ENCODE results near the gene XAGE1B.
"Not testable (repeated sequence)": the region's sequence is repeated elsewhere in the genome, so short reads cannot be mapped to it uniquely, and the experiment has no call there.

Gene XAGE1B, protein sequence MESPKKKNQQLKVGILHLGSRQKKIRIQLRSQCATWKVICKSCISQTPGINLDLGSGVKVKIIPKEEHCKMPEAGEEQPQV

DNA sequence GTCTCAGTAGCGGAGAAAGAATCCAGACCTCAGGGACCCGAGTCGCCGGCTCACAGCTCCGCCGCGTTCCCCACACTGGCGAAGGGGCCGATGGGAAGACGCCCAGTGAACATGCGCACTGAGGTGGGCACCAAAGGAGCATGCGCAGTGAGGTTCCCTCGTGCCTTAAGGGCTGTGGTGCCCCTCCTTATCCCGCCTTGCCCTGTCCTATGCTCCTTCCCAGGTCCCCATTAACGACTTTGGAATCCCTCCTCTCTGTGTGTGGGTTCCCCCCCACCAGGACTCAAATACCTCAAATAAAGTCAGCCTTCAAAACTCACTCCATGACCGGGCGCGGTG is at the start of gene XAGE1B:
TSS of gene XAGE1B (minus strand) at position 77 of the 339 bp plus-strand sequence. CDS start 1,536 bp downstream, outside the sequence.
- DNase-seq, result not testable (repeated sequence)

DNA sequence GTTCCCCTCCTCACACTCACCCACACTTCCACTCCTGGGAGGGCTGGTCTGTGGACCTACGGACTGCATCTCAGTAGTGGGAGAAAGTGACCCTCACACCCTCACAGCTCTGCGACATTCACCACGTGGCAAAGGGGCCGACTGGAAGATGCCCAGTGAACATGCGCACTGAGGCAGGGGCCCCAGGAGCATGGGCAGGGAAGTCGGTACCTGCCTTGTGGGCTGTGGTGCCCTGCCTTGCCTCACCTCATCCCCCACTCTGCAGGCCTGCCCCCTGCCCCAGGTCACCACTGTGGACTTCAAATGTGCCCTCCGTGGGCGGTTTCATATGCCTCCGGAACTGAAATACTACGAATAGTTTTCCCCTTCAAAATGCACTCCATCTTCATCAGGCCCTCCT is 46.2 kb upstream of the XAGE1B start:
- DNase-seq, result no peak

DNA sequence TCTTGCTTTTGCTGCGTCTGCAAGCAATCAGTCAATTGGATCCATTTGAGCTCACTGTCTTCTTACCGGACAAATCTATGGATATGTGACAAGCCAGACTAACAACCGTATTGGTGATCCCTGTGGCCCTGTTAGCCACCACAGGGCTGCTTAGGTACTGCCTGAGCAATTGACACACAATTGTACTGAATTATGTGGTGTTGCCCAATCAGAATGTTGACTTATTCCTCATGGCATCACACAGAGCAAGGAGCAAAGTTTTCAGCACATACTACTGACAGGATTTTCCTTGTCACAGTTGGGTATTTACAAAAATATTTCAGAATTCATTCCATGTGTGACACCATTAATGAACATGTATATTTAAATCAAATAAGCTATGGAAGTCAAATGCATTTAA is 41.3 kb upstream of the XAGE1B start:
- no peak for DNase-seq

DNA sequence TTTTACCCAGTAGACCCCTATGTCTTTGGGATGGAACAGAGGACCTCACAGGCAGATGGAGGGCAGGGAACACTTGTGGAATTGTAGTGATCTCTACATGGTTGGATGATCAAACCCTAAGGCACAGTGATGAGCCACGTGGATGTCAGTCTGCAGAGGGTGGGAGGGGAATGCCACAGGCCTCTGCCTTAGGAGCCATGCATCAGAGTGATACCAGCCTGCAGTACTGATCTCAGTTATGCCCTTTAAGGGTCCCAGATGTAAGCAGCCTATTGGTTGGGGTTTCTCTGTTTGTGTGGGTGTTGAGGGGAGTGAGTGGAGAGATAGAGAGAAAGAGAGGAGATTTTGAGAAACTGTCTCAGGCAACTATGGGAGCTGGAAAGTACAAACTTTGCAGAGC is 39.9 kb upstream of the XAGE1B start:
- DNase-seq, result no peak

DNA sequence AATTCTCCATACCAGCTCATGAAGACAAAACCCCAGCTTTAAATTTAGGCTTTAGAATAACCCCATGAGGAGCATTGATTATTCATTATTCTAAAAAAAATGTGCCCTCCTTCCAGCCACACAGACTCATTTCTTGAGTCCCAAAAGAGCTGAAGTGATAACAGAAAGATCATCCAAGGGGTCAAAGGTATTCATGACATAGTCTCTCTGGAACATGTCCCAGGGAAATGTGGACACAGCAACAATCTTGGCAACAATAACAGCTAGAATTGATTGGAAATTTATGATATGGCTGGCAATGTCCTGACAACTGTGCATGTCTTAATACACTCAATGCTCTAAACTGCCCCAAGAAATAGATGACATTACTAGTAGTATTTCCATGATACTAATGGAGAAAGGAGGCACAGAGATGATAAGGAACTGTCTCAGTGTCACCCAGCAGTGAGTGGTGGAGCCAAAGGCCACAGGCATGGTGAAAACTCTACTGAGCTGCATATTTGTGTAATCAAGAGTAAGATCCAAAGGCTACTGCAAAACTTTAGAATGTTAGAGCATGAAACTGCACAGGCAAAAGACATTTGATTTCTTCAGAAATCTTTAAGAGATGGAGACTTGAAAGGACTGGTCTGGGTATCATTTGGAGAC is 37.3 kb upstream of the XAGE1B start:
- DNase-seq, result no peak

DNA sequence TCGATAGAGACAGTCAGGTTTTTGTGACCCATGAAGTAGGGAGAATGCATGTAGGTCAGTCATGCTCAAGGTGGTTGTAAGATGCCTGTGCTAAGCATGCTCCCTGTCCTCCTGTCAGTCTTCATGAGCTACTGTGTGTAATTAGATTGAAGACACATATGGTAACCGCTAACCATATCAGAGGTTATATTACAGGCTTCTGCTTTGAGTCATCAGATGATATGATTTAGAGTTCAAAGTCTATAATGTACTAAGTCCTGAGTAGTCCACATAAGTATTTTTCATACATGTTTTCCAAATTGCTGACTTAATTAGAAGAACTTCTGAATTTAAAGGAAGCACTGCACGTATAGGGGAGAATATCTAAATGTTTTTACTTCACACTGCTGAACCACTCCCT is 31.9 kb upstream of the XAGE1B start:
- DNase-seq, result not testable (repeated sequence)

DNA sequence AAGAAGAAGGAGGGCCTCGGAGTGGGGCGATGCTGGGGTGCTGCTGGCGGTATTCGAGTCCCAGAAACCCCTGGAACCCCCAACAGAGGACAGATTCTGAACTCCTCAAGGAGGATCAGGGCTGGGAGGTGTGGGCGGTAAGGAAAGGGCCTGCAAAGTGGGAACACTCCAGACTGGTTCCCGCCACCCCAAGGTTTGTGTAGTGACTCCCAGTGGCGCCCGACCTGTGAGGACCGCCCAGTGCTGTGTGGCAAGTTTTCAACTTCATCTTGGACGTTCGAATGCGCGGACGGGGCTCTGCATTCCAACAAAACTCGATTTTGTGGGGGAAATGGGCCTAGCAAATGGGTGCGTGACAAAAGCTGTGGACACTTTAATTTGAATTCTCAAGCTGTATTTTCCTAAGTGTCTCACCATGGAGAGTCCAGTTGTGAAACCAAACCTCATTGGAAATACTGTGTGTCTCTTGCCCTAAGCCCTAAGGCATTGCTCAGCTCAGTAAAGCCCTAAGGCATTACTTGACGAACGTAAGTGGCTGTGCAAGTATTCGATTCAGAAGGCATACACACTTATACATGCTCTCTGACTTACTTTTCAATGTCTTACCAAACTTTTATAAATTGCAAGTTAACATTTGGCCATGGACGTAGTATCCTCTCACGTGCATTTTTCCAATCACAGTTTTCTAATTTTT is 27.4 kb upstream of the XAGE1B start:
- DNase-seq, result no peak

DNA sequence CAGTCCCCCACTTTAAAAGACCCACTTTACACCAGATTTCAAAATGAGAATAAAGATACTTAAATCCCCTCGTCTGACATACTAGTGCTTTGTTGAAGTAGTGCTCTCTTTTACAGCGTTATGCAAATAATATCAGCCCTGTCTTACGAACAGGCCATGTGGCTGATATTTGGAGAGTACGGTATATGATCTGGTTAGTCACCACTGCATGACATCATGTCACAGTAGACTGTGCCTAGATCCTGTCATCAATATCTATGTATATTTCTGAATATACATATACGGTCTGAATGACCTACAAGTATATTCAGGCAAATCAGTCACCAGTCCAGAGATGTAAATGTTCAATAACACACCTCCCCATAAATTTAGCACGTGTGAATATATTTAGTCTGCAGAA is 25.4 kb upstream of the XAGE1B start:
- DNase-seq, result no peak

DNA sequence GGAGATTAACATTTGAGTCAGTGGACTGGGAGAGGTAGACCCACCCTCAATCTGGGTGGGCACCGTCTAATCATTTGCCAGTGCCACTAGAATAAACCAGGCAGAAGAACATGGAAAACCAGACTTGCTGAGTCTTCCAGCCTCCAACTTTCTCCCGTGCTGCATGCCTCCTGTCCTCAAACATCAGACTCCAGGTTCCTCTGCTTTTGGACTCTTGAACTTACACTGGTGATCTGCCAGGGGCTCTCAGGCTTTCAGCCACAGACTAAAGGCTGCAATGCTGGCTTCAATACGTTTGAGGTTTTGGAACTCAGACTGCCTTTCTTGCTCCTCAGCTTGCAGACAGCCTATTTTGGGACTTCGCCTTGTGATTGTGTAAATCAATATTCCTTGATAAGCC is 24.2 kb upstream of the XAGE1B start:
- DNase-seq, result not testable (repeated sequence)

DNA sequence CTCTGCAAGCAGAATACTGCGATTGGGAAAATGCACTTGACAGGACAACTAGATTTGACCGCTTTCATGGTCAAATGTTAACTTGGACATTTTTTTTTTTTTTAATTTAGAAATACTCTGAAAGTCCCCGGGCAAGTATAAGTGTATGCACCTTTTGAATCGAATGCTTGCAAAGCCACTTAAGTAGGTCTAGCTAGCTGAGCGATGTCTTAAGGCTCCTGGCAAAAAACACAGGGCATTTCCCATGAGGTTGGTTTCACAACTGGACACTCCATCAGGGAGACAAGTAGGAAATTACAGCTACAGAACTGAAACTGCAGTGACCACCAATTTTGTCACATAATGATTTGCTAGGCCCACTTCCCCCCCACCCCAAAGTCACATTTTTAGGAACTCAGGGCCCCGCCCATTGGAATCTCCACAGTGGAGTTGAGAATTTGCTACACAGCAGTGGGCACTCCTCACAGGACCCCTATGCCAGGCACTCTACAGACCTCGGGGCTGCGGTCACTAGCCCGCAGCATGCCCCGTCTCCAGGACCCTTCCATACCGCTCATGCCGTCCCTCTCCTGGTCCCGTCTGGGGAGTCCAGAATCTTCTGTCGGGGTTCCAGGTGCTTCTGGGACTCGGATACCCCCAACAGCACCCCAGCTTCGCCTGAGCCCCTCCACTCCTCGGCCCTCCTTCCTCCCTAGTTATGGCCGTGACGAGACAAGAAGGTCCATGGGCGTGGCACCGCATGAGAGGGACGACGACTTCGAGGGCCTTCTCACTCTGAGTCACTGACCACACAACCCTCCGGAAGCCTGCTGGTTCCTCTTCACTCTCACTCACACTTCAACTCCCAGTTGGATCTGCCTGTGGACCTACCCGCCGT is 515 bp downstream of the XAGE1B start:
- DNase-seq, result not testable (repeated sequence)

DNA sequence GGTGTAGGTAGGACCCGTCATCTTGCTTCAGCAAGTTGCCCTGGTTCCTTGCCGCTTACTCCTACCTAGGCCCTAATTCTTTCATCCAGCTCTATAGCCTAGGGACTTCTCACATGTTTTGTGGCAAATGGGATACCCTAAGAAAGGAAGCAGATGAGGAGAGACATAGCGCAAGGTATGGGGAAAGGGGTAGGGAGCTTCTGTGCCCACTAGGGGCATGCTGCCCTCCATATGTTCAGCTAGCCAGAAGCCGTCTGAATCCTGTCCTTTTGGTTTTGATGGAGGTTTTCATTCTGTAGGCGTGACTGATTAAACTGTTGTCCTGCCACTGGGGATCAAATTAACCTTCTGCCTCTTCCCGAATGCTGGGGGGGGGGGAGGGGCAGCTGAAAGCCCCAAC is 5.7 kb downstream of the XAGE1B start:
- DNase-seq, result not testable (repeated sequence)

DNA sequence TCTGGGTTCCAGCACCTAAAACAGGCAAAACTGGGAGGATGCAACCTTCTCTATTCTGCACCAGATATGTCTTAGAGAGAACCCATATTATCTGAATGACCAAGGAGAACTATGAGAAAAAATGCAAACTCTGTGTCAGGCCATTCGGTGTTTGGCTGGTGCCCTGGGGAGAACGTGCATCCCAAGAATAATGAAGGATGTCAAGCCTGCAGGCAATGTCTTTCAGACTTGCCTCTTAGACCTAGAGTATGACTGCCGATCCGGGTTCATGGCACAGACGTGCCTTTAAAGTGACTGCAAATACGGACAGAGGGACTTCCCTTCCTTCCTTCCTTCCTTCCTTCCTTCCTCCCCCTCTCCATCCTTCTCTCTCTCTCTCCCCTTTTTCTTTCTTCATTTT is 6.9 kb downstream of the XAGE1B start:
- no peak for DNase-seq

DNA sequence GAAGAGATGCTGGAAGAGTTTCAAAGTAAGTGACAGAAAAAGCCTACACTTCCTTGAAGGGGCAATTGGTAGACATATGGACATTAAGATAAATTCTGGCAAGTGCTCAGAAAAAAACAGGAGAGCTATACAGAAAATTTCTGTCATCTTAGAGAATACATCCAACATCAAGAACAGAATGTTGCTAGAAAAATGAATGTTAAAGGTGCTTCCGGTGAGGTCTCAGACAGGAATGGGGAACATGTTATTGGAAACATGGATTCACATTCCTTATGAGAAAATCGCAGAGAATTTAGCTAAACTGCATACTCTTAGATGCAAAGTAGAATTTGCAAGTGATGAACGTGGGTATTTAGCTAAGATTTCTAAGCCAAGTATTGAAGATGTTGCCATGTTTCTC is 9.5 kb downstream of the XAGE1B start:
- no peak for DNase-seq

DNA sequence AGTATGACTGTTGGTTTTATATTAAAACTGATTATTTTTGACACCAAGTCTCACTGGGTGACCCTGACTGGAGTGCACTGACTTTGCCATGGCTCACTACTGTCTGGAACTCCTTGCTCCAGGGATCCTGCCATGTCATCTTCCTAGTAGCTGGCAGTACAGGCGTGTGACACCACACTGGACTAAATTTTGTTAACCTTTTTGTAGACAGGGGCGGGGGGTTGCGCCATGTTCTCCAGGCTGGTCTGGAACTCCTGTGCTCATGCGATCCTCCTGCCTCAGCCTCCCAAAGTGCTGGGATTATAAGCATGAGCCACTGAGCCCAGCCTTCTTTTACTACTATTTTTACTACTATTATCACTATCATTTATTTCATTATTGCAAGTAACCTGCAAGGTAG is 12.3 kb downstream of the XAGE1B start:
- DNase-seq, result no peak

DNA sequence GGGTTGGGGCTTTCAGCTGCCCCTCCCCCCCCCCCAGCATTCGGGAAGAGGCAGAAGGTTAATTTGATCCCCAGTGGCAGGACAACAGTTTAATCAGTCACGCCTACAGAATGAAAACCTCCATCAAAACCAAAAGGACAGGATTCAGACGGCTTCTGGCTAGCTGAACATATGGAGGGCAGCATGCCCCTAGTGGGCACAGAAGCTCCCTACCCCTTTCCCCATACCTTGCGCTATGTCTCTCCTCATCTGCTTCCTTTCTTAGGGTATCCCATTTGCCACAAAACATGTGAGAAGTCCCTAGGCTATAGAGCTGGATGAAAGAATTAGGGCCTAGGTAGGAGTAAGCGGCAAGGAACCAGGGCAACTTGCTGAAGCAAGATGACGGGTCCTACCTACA is 15.5 kb downstream of the XAGE1B start:
- not testable (repeated sequence) for DNase-seq

DNA sequence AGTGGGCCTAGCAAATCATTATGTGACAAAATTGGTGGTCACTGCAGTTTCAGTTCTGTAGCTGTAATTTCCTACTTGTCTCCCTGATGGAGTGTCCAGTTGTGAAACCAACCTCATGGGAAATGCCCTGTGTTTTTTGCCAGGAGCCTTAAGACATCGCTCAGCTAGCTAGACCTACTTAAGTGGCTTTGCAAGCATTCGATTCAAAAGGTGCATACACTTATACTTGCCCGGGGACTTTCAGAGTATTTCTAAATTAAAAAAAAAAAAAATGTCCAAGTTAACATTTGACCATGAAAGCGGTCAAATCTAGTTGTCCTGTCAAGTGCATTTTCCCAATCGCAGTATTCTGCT is 20.5 kb downstream of the XAGE1B start:
- not testable (repeated sequence) for DNase-seq

DNA sequence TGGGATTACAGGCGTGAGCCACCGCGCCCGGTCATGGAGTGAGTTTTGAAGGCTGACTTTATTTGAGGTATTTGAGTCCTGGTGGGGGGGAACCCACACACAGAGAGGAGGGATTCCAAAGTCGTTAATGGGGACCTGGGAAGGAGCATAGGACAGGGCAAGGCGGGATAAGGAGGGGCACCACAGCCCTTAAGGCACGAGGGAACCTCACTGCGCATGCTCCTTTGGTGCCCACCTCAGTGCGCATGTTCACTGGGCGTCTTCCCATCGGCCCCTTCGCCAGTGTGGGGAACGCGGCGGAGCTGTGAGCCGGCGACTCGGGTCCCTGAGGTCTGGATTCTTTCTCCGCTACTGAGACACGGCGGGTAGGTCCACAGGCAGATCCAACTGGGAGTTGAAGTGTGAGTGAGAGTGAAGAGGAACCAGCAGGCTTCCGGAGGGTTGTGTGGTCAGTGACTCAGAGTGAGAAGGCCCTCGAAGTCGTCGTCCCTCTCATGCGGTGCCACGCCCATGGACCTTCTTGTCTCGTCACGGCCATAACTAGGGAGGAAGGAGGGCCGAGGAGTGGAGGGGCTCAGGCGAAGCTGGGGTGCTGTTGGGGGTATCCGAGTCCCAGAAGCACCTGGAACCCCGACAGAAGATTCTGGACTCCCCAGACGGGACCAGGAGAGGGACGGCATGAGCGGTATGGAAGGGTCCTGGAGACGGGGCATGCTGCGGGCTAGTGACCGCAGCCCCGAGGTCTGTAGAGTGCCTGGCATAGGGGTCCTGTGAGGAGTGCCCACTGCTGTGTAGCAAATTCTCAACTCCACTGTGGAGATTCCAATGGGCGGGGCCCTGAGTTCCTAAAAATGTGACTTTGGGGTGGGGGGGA is 21.1 kb downstream of the XAGE1B start, which contains the start of gene XAGE1A:
TSS of gene XAGE1A (plus strand) at position 264 of the 874 bp plus-strand sequence. CDS start 1,554 bp downstream, outside the sequence.
- not testable (repeated sequence) for DNase-seq

DNA sequence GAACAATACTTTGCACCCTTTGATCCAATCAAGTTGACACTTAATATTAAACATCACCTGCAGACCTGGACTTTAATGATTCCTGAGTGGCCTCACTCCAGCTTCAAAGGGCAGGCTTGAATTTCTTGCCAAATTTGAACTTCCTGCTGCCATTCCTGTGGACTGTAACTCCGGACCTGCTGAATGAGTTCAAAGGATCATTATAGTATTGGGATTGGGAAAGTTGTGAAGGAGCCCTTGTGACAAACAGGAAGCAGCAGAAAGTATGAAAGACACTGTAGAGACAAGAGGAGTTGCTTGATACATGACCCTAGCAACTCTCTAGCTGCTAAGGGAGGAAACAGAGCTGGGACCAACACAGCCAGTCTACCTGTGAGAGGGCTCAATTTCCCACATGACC is 45.6 kb downstream of the XAGE1B start:
- DNase-seq, result not testable (repeated sequence)

Data from NCI-H2227 treated with DMSO at 0.1 percent for 48 hours (cell line).